Measurements from ENCODE around the gene PLB1. TPM values are rescaled to one million over a fixed set of nuclear protein-coding genes. Genes with fewer than 3 reads are reported as not detected.
"Not testable (repeated sequence)": the region's sequence is repeated elsewhere in the genome, so short reads cannot be mapped to it uniquely, and the experiment has no call there.

PLB1 gene
- total RNA-seq, 1 donor = 9.2 TPM

DNA sequence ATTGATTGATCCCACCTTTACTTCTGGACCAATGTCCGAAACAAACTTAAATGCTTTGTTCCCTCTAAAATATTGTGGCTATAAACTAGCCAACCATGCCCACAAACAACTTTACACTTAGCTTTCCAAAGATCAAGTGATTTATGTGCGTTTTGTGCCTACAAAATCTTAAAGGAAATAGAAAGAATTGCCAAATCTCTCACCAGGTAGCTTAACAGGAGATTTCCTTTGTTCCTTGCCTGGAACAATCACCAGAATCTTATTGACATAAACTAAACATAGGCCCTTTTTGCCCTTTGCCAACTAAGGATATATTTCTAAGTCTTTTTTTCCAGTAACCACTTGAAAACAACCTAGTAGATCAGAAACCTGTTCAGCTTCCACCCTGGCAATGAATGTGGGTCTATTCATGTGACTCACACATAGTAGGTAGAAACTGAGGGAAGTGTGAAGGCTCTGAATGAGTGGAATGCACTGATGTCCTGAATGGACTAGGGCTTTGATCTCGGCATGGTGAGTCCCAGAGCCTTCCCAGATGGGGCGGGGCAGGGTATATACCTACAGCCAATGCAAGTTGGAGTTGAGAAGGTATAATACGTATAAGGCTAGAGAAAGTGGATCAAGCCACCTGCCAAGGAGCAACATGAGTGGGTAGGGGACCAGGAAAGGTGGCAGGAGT, 161.2 kb downstream of the PLB1 start:
- no peaks in the 10 kb centered on the region for H3K9me3 ChIP-seq (ENCODE audit: low read depth, low read length)
- no peak overlapping the region for H3K4me3 ChIP-seq (ENCODE audit: low read length)
- H3K27me3 ChIP-seq (ENCODE audit: insufficient read depth, low read length) = no peaks in the 10 kb centered on the region
- H3K4me1 ChIP-seq (ENCODE audit: insufficient read depth, low read length) = no peaks in the 10 kb centered on the region

DNA sequence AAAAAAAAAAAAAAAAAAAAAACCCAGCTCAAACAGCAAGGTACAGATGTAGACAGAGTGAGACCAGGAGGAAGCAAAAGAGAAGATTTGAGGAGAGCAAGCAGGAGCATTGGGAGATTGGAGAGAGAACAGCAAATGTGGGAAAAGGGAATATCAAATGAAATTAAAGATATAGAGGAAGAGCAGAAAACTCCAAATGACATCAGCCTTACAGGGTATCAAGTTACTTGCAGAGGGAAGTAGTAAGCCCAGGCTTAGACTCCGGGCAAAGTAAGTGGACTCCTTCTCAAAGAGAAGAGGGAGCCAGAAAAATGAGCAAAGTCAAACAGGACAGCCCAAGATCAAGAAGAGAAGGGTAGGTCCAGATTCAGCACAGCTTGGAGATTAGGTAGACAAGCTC, 162.5 kb downstream of the PLB1 start:
- H3K4me3 ChIP-seq (ENCODE audit: low read length) = no peak overlapping the region
- H3K27me3 ChIP-seq (ENCODE audit: insufficient read depth, low read length) = no peaks in the 10 kb centered on the region
- H3K4me1 ChIP-seq (ENCODE audit: insufficient read depth, low read length) = no peaks in the 10 kb centered on the region
- H3K9me3 ChIP-seq (ENCODE audit: low read depth, low read length) = no peaks in the 10 kb centered on the region

DNA sequence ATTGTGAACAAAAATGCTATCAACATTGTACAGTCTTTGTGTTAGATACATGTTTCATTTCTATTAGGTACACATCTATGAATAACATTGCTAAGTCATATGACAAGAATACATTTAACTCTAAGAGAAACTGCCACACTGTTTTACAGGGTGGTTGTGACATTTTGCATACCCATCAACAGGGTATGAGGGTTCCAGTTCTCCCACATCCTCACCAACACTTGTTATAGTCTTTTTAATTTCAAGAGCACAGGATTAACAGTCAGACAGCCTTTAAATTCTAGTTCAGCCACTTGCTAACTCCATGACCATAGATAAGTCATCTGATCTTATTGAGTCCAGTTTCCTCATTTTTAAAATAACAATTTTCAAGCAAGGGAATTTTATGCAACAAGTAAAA, 163.3 kb downstream of the PLB1 start:
- H3K9me3 ChIP-seq (ENCODE audit: low read depth, low read length) = no peaks in the 10 kb centered on the region
- no peaks in the 10 kb centered on the region for H3K27me3 ChIP-seq (ENCODE audit: insufficient read depth, low read length)
- no peak overlapping the region for H3K4me3 ChIP-seq (ENCODE audit: low read length)
- no peaks in the 10 kb centered on the region for H3K4me1 ChIP-seq (ENCODE audit: insufficient read depth, low read length)

DNA sequence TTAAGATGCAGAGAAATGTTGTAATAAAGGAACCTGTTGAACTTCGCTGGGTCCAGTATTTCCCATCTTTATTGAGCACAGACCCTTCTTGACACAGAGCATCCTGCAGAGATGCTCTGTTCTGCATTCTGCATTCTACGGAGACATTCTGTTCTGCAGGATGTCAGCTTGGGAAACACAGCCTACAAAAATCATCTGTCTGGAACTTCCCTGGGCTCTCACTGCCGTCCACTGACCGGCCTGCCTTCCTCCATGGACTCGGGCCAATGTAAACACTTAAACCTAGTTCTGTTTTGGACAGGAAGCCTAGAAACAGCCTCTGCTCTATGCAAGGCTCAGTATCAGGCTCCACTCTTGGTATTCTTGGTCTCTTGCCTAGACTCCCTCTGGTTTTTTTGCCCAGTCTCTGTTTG, 165.7 kb downstream of the PLB1 start:
- H3K4me3 ChIP-seq (ENCODE audit: low read length) = no peak overlapping the region
- no peaks in the 10 kb centered on the region for H3K4me1 ChIP-seq (ENCODE audit: insufficient read depth, low read length)
- no peaks in the 10 kb centered on the region for H3K27me3 ChIP-seq (ENCODE audit: insufficient read depth, low read length)
- H3K9me3 ChIP-seq (ENCODE audit: low read depth, low read length) = no peaks in the 10 kb centered on the region

DNA sequence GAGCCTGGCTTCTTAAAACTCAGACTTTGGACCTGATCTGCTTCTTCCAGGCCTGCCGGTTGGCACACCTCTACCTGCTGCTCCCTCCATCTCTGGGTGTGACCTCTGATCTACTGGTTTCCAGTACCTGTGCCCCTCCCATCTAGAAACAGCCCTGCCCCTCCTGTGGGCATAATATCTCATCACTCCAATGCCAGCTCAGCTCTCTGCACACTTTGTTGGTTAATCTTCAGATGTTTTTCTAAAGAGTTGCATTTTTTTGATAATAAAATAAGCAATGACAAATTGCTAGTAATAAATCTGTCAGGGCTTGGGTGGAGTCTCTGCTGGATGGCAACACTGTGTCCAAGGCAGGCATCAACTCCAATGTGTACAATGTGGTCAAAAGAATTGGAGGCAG, 166.2 kb downstream of the PLB1 start:
- Histone ChIP-seq H3K4me3 (ENCODE audit: low read length) (no peak overlapping the region), H3K4me1 (ENCODE audit: insufficient read depth, low read length) (no peaks in the 10 kb centered on the region)

DNA sequence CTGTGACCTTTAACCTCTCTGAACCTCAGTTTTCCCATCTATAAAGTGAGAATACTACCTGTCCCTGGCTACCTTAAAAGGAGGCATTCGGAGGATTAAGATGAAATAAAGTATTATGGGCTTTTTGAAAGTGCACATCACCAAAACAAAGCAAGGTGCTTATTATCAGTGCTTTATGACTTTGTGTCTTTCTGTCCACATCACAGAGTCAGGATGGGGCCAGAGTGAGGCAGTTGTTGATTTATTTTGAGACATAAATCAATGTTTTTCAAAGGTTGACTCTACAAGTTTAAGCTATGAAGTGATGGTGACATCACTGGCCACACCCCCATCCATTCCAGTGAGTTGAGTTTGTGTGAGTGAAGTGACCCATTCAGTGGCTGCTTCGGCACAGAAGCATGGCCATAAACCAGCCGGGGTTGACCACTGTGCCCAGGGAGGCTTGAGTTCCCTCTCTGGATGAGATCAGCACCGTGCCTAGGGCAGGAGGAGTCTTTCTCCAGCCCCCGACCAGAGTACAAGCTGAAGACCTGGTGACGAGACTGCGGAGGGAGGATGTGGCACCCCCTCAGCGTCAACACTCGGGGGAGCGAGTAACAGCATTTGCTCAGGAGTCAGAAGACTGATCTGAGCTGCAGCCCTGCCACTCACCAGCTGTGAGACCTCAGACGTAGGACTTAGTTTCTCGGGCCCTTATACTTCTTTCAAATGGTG, 166.8 kb downstream of the PLB1 start:
- no peaks in the 10 kb centered on the region for H3K9me3 ChIP-seq (ENCODE audit: low read depth, low read length)
- H3K27me3 ChIP-seq (ENCODE audit: insufficient read depth, low read length) = no peaks in the 10 kb centered on the region
- H3K4me3 ChIP-seq (ENCODE audit: low read length) = no peak overlapping the region
- H3K4me1 ChIP-seq (ENCODE audit: insufficient read depth, low read length) = no peaks in the 10 kb centered on the region

More for the DNA sequence above, 166.2 kb downstream of the PLB1 start:
- no peaks in the 10 kb centered on the region for H3K9me3 ChIP-seq (ENCODE audit: low read depth, low read length)
- H3K27me3 ChIP-seq (ENCODE audit: insufficient read depth, low read length) = no peaks in the 10 kb centered on the region

DNA sequence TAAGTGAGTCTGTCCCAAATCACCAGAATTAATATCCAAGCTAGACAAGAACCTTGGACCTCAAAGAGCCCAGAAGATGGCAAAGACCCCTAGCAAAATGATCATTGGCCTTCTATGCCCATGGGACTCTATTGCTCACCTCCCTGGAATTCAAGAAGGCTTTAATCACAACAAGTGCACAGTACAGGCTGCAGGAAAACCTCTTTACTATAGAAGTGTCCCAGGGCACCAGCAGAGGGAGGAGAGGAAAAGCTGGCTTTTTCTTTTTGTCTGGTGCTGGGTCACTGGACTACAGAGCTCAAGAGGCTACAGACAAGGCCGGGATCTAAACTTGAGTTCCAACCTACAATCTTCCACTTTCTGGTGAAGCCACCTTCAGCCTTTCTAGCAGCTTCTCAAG, 167.5 kb downstream of the PLB1 start:
- H3K27me3 ChIP-seq (ENCODE audit: insufficient read depth, low read length) = no peaks in the 10 kb centered on the region
- no peaks in the 10 kb centered on the region for H3K4me1 ChIP-seq (ENCODE audit: insufficient read depth, low read length)
- H3K4me3 ChIP-seq (ENCODE audit: low read length) = no peak overlapping the region
- H3K9me3 ChIP-seq (ENCODE audit: low read depth, low read length) = no peaks in the 10 kb centered on the region

DNA sequence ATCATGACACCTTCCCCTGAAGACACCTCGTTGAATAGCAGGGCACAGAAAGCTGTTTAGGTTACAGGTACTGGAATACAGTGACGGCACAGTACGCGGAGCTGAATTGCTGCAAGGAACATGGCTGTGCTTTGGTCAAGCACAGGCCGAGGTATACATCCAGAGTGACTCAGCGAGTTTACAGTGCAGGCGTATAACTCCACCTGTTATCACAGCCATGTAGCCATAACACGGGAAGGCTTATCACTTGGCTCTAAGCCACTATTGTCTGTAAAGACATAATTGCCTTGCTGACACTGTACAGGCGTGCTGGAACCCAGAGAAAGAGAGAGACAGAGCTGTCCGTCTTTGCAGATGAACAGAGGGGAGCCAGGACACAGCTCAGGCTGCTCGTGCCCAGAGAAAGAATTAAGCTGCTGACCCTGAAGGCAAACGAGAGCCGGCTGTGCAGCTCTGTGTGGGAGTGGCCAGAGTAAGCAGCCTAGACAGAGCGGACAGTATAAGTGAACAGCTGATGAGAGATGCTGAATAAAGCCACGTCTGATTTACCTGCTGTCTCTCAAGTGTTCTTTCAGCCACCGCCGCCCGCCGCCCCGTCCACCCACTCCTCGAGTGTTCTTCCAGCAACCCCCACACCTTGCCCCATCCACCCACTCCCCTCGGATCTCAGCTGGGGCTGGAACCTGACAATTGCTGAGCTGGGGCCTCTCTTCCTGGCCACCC, 168.4 kb downstream of the PLB1 start:
- Histone ChIP-seq H3K9me3 (ENCODE audit: low read depth, low read length) (no peaks in the 10 kb centered on the region), H3K27me3 (ENCODE audit: insufficient read depth, low read length) (no peaks in the 10 kb centered on the region), H3K4me3 (ENCODE audit: low read length) (no peak overlapping the region), H3K4me1 (ENCODE audit: insufficient read depth, low read length) (no peaks in the 10 kb centered on the region)

DNA sequence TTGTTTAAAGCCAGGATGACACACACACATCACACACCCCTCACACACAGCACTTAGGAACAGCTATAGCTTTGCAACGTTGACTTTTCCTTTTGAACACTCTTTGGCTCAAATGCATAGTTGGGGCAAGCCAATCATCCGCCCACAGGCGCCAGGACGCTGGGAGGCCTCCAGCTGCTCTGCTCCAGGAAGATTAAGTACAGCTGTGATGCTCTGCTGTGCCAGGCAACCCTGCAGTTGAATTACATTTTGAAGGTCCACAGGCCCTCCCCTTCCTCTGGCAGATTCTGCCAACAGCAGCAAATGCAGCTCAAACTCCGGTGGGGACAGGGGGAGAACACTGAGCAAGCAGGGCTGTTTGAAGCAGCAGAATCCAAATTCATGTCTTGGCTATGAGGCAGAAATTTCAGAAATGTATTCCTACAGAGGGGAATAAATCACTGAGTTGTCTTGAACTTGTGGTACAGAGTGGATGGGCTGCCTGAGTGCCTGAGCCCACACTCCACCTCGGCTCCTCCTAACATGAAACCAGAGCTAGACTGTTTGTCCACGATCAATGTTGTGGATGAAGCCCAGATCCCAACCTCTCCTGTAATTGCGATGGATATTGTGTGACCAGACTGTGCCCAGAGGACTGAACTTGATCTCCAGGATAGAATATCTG, 169.3 kb downstream of the PLB1 start:
- H3K4me3 ChIP-seq (ENCODE audit: low read length) = no peak overlapping the region
- no peaks in the 10 kb centered on the region for H3K4me1 ChIP-seq (ENCODE audit: insufficient read depth, low read length)
- H3K27me3 ChIP-seq (ENCODE audit: insufficient read depth, low read length) = no peaks in the 10 kb centered on the region
- no peaks in the 10 kb centered on the region for H3K9me3 ChIP-seq (ENCODE audit: low read depth, low read length)

DNA sequence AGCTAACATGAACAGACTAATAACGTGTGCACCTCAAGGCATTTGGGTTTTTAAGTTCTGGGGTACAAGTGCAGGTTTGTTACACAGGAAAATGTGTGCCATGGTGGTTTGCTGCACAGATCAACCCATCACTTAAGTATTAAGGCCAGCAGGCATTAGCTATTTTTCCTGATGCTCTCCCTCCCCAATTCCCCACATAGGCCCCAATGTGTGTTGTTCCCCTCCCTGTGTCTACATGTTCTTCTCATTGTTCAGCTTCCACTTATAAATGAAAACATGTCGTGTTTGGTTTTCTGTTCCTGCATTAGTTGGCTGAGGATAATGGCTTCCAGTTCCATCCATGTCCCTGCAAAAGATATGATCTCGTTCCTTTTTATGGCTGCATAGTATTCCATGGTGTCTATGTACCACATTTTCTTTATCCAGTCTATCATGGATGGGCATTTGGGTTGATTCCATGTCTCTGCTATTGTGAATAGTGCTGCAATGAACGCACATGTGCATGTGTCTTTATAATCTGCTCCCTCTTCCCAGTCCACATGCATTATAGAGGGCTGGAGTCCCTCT, 170.0 kb downstream of the PLB1 start:
- H3K4me1 ChIP-seq (ENCODE audit: insufficient read depth, low read length); H3K9me3 ChIP-seq (ENCODE audit: low read depth, low read length); H3K27me3 ChIP-seq (ENCODE audit: insufficient read depth, low read length); H3K4me3 ChIP-seq (ENCODE audit: low read length): not testable (repeated sequence)

DNA sequence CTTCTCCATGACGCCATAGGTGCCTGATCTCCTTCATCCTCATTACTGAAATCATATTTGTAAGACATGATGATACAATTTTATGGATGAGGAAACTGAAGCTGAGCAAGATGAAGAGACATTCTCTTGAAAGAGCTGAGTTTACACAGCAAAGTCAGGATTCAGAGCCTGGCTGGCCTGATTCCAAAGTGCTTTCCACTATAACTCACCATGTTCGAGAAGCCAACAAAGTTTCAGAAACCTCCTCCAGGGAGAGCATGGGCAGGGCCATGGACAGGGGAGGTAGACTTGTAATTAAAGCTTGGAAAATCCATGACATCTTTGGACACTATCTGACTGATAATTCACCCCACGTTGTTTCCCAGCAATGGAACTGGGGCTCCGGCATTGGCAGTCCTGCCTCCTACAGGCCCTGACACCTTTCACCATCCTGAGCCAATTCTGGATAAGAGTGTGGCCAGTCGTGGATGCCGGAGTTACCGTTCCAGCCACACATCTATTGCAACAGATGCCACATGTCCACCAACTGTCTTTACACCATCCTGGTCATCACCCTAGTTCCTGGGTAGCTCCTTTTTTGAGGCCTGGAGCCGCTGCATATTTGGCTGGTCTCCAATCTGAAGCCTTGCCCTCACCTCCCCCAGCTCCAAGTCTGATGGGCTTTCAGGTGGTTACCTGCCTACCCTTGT, 170.8 kb downstream of the PLB1 start:
- Histone ChIP-seq H3K4me3 (ENCODE audit: low read length) (no peak overlapping the region), H3K9me3 (ENCODE audit: low read depth, low read length) (no peaks in the 10 kb centered on the region), H3K27me3 (ENCODE audit: insufficient read depth, low read length) (no peaks in the 10 kb centered on the region), H3K4me1 (ENCODE audit: insufficient read depth, low read length) (no peaks in the 10 kb centered on the region)

DNA sequence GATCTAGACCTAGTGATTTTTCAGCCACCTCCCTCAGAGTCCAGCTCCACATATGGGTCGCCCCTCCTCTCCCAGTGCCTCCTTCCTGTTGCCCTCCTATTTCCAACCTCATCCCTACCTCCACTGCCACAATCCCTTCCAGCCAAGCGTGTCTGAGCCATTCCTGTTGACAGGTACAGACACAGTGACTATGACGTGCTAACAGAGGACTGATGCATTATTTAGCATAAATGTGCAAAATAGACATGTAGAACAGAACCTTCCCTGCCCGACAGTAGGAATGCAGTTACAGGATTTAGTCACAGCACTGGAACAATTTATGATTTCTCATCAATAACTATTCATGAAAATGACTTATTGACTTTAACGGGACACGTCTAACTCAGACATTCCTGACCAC, 171.4 kb downstream of the PLB1 start:
- Histone ChIP-seq H3K27me3 (ENCODE audit: insufficient read depth, low read length) (no peaks in the 10 kb centered on the region), H3K9me3 (ENCODE audit: low read depth, low read length) (no peaks in the 10 kb centered on the region), H3K4me1 (ENCODE audit: insufficient read depth, low read length) (no peaks in the 10 kb centered on the region), H3K4me3 (ENCODE audit: low read length) (no peak overlapping the region)

DNA sequence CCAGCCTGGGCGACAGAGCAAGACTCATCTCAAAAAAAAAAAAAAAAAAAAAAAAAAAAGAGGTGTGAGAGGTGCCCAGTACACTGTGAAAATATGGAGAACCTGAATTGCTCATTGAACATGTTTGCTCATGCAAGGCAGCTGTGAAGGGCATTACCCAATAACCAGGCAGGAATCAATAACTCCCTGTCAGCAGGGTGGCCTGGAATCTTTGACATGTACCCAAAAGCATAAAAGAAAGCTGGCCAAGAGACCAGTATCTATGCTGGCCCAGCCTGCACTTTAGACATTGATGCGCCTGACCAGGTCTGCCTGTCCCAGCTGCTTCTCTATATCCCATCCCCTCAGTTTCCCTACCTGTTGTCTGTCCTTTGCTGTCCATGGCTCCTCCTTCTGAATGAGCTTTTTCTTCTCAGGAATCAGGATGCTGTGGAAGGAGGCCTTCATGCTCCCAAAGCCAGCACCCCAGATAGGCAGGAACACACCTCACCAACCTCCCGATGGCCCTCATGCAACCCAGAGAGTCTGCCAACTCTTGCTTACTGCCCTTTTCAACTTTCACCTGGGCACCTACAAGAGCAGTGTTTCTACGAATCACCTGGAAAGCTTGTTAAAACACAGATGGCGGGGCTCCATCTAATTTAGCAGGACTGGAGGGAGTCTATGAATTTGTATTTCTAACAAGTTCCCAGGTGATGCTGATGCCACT, 172.4 kb downstream of the PLB1 start:
- no peaks in the 10 kb centered on the region for H3K9me3 ChIP-seq (ENCODE audit: low read depth, low read length)
- no peaks in the 10 kb centered on the region for H3K27me3 ChIP-seq (ENCODE audit: insufficient read depth, low read length)
- H3K4me3 ChIP-seq (ENCODE audit: low read length) = no peak overlapping the region
- H3K4me1 ChIP-seq (ENCODE audit: insufficient read depth, low read length) = no peaks in the 10 kb centered on the region

DNA sequence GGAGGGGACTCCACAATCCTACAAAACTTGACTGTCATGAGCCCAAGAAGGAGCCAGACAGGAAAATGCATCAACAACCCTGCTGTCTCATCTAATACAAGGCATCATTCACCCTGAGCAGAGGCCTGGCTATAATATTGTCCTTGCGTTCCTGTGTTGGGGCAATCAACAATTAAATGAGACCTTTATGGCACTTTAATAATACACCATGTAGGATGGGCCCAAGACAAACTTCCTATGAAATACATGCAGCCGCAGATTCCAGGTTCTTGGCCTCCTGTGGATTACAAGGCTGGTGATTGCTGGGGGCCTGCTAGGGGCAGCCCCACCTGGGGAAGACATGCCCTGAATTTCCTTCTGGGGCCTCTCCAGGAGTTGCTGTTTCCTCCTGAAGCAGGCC, 173.0 kb downstream of the PLB1 start:
- Histone ChIP-seq H3K27me3 (ENCODE audit: insufficient read depth, low read length) (no peaks in the 10 kb centered on the region), H3K9me3 (ENCODE audit: low read depth, low read length) (no peaks in the 10 kb centered on the region), H3K4me1 (ENCODE audit: insufficient read depth, low read length) (no peaks in the 10 kb centered on the region), H3K4me3 (ENCODE audit: low read length) (no peak overlapping the region)

Measured in mononuclear cell (primary cell).